HG03135 (cell line): ENCODE data around the gene POLR2A.
A peak's percentile ranks its signal among the peaks of the same experiment; 100 is the strongest.

Source experiments
- ATAC-seq: cut with Tn5 transposase; IDR thresholded peaks from one replicate; pipeline ENCODE4 v1.9.1; 2021; ENCODE audit warnings: mild to moderate bottlenecking, moderate library complexity; ENCODE audit not compliant: unreplicated experiment

The POLR2A gene

DNA sequence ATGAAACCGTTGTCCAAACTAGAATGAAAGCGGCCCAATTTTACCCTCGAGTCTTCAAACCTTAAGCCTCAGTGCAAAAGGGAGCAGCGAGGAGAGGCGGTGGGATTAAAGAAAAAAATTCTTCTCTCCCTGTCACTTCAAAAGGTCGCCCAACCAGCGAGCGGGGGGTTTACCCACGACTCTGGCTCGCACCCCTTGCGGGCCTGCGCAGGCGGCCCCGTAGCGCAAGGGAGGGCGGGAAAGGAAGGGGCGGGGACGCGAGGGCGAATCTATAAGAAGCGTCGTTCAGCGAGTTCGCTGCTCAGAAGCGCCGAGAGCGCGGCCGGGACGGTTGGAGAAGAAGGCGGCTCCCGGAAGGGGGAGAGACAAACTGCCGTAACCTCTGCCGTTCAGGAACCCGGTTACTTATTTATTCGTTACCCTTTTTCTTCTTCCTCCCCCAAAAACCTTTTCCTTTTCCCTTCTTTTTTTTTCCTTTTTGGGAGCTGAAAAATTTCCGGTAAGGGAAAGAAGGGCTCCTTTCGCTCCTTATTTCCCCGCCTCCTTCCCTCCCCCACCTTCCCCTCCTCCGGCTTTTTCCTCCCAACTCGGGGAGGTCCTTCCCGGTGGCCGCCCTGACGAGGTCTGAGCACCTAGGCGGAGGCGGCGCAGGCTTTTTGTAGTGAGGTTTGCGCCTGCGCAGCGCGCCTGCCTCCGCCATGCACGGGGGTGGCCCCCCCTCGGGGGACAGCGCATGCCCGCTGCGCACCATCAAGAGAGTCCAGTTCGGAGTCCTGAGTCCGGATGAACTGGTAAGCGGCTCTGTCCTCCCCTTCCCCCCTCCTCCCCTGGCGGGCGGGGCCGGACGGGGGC, at the start of gene POLR2A:
TSS of gene POLR2A (plus strand) at position 300 of the 852 bp plus-strand sequence.
- peak; percentile 63 for ATAC-seq

DNA sequence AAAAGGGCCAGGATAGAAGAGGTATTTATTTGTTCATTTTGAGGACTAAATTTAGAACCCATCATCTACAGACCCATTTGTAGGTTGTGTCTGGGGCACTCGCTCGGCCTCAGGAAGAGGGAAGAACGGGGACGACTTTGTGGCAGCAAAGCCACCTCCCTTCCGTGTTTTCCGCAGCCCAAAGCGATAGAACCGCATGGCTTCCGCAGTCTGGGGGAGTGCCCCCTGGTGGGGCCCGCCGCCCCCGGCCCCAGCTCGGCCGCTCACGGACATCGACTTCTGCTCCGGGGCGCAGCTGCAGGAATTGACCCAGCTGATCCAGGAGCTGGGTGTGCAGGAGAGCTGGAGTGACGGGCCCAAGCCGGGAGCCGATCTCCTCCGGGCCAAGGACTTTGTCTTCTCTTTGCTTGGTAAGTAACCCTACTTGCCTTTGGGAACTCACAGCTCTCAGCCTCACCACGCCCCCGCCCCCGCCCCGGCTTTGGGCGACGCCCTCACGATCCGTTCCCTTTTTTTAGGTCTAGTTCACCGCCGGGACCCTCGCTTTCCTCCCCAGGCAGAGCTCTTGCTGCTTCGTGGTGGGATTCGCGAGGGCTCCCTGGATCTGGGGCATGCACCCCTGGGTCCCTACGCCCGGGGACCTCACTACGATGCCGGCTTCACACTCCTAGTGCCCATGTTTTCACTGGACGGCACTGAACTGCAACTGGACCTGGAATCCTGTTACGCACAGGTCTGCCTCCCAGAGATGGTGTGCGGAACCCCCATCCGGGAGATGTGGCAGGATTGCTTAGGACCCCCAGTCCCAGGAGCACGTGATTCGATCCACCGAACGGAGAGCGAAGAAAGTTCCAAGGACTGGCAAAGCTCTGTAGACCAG, 48.2 kb upstream of the POLR2A start:
- ATAC-seq, result peak; percentile 23

DNA sequence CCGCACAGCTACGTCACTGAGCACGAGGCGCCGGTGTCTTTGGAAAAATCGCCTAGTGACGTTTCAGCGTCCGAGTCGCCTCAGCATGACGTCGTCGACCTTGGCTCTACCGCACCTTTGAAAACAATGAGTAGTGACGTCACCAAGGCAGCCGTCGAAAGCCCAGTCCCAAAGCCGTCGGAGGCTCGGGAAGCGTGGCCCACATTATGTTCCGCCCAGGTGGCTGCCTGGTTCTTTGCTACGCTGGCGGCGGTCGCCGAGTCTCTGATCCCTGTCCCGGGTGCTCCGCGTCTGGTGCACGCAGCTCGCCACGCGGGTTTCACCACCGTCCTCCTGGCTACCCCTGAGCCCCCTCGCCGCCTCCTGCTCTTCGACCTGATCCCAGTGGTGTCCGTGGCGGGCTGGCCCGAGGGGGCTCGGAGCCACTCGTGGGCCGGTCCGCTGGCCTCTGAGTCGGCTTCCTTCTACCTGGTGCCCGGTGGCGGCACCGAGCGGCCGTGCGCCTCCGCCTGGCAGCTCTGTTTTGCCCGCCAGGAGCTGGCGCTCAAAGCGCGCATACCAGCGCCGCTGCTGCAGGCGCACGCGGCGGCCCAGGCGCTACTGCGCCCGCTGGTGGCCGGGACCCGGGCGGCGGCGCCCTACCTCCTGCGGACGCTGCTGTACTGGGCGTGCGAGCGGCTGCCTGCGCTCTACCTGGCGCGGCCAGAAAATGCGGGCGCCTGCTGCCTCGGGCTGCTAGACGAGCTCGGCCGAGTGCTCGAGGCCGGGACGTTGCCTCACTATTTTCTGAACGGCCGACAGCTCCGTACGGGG, 47.4 kb upstream of the POLR2A start:
- no peak for ATAC-seq

DNA sequence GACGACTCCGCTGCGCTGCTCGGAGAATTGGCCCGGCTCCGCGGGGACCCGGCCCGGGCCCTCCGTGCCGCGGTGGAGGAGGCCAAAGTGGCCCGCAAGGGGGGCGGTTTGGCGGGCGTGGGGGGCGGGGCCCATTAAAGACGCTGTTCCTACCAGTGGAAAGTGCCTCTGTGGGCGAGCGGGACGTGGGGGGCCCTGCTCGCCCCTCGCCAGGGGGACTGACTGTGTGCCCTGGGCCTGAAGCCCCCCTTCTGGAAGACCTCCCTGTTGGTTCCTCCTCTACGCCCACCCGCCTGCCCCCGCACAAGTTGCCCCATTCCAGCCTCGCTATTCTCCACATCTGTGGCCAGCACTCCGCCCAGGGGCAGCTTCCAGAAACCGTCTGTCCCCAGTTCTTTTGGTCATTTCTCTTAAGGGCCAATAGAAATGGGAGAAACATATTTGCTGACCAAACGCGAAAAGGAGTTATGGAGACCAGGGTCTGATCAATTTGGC, 46.8 kb upstream of the POLR2A start:
- ATAC-seq, result no peak

DNA sequence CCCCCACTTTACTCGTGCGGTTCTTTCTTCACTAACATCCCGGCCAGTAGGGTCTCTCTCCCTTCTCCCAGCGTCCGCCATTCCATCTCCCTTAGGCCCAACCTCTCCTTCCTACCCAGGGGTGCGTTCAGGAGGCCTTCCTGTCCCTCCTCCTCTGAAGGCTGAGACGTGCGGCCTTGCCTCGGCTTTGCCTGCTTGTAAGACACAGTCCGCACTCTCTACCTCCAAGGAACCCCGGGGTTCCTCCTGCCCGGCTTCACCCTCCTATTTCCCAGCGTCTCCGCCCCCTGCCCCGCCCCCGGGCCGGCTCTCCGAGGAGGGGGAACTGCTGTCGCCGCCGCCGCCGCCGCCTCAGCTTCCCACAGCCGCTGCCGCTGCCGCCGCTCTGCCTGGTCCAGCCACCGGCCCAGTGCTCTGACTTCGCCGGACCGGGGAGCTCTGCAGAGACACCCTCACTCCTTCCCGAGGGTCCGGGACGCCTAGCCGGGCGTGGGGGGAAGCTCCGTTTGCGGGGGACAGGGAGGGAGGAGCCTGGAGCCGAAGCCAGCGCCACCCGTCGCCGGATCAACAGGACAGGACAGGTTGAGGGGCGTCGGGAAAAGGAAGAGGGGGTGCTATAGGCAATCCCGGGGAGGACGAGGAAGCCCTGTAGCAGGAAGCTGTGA, 46.1 kb upstream of the POLR2A start:
- no peak for ATAC-seq

DNA sequence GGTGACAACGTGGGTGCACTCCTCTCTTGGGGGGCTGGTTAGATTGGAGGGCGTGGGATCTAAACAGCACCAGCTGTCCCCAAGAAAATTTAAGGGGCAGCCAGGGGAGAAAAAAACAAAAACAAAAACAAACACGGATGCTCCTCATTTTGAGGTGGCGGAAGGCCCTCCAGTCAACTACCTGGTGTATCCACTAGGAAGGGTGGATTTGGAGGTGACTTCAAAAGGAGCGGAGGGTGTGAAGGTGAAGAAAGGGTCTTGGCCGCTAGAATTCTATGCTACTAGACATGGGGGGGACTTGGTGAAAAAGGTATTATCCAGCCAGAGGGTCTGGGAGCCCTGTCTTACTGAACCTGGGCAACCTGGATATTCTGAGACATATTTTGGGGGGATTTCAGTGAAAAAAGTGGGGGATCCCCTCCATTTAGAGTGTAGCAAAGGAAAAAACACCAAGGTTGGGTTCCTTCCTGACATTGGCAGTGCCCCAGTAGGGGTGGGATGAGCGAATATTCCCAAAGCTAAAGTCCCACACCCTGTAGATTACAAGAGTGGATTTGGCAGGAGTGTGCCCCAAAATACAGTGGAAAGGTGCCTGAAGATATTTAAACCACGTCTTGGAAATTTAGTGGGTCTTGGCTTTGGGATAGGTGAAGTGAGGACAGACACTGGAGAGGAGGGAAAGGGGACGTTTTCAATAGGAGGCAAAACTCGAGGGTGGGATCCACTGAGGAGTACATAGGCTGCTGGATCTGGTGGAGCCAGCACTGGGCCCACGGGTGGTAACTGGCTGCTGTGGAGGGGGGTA, 45.3 kb upstream of the POLR2A start:
- no peak for ATAC-seq

DNA sequence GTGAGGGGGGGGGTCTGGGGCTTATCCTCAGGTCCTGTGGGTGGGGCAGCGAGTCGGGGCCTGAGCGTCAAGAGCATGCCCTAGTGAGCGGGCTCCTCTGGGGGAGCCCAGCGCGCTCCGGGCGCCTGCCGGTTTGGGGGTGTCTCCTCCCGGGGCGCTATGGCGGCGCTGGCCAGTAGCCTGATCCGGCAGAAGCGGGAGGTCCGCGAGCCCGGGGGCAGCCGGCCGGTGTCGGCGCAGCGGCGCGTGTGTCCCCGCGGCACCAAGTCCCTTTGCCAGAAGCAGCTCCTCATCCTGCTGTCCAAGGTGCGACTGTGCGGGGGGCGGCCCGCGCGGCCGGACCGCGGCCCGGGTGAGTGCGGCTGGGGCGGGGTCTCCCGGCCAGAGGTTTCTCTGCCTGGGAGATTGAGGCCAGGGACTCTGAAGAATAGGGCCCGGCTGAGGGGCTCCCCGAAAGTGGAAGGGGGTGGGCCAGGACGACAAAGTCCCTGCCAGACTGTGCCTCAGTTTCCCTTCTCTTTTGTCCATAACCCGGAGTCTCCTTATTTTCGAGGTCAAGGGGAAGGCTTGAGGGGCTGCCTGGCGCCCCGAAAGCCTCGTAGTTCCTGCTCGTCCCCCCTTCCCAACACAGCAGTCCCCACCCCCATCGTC, 44.6 kb upstream of the POLR2A start, which contains the start of gene FGF11:
TSS of gene FGF11 (plus strand) at position 51 of the 651 bp plus-strand sequence. CDS start at position 160, 109 bp downstream.
- no peak for ATAC-seq

DNA sequence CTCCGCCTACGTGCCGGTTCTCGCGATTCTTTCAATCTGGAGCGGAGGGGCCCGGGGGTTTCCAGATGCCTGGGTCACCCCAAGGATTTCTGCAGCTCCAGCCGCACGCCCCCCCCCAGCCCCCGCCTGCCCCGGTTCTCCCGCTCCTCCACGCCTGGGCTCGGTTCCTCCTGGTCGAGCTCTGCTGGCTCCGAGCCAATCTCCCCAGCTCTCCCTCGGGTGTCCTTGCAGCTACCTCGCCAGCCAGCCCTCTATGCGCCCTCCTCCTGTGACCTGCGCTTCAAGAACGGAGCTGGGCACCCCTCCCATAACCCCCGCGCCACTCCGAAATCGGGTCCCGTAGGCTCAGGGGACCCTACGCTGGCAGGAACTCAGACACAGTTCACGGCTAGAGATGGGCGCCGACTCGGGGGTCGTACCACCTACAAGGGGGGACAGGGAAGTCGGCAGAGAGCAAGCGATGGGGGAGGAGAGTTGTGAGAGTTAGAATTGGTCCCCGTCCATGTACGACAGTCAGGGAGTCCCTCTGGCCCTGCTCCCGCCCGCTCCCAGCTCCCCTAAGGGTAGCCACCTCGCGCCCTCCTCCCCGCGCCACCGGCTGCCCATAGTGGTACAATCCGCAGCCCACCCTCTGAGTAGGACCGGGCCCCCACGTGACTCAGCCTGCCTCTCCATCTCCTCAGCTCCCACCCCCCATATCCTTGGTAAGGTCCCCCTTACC, 43.9 kb upstream of the POLR2A start:
- ATAC-seq, result no peak

DNA sequence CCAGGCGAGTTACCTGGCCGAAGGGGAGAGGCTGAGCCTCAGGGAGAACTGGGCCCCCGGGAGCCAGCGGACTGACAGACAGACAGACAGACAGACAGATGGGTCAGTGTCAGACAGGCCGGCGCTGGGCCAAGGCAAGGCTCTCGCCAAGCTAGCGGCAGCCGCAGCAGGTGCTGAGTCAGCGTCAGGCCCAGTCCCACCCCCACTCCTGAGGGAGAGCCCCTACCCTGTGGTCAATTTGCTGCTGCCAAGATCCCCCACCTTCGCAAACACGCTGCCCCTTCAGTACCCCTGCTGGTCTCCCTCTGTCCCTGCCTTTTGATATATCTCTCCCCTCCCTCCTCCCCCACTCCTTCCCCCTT, 43.4 kb upstream of the POLR2A start:
- ATAC-seq, result no peak

DNA sequence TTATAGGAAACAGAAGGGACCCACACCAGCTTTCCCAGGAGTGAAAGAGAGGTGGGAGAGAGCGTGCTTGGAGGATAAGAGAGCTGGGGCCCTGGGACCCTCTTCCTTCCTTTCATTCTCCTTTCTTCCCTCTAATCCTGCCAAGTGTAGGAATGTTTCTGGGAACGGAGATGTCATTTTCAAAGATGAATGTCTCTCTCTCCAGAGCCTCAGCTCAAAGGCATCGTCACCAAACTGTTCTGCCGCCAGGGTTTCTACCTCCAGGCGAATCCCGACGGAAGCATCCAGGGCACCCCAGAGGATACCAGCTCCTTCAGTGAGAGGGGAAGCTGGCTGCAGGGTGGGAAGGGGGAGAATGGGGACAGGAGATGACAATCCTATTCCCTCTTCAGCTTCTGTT, 42.9 kb upstream of the POLR2A start:
- no peak for ATAC-seq

DNA sequence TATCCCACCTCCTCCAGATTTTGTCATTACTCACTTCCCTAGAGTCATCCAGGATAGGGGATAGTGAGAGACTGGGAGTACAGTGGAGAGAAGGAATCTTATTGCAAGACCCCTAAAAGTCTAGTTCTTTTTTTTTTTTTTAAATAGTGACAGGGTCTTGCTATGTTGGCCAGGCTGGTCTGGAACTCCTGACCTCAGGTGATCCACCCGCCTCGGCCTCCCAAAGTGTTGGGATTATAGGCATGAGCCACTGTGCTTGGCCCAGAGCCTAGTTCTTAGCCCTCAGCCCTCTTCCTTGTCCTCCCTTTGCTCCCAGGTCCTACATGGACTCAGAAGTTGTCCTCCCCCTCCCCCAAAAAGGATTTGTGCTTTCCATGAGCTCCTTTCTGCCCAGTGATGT, 42.0 kb upstream of the POLR2A start:
- no peak for ATAC-seq

DNA sequence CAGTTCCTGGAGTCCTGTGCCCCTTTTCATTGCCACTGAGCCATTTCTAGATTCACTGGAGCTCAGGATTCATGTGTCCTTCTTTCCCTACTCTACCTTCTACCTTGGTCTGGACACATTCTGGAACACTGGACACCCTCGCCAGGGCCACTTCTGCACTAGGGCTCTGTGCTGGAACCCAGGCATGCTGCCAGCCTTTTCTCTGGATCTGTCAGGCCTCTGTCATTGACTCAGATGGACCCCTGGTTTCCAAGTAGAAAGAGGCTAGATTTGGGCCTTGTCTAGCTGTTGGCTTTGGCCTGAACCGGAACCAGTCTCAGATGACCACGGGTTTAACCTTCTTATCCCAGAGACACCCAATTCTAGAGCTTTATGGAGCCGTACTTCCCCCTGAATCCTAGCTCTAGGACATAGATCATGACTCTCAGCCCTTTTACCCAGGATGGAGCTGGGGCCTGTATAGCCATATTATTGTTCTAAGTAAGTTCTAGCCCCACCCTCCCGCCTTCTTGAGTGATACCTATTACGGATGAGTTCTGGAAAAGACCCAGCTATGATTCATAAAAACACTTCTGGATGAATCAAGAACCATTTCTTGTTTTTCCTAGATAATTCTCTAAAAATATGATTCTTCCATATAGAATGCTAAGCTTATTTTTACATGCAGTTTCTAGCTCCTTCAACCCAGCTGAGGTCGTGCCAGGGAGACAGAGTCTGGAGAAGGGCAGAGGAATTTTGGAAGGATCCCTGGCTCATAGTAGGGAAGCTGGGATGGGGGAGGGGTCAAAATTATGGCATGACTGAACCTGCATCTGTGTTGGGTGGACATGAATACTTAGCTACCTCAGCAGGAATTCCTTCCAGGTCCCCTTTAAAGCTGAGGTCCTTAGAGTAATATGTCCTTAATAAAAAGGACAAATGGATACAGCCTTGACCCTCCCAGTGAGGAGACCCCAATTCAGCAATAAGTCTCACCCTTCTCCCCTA, 40.4 kb upstream of the POLR2A start:
- ATAC-seq, result no peak

DNA sequence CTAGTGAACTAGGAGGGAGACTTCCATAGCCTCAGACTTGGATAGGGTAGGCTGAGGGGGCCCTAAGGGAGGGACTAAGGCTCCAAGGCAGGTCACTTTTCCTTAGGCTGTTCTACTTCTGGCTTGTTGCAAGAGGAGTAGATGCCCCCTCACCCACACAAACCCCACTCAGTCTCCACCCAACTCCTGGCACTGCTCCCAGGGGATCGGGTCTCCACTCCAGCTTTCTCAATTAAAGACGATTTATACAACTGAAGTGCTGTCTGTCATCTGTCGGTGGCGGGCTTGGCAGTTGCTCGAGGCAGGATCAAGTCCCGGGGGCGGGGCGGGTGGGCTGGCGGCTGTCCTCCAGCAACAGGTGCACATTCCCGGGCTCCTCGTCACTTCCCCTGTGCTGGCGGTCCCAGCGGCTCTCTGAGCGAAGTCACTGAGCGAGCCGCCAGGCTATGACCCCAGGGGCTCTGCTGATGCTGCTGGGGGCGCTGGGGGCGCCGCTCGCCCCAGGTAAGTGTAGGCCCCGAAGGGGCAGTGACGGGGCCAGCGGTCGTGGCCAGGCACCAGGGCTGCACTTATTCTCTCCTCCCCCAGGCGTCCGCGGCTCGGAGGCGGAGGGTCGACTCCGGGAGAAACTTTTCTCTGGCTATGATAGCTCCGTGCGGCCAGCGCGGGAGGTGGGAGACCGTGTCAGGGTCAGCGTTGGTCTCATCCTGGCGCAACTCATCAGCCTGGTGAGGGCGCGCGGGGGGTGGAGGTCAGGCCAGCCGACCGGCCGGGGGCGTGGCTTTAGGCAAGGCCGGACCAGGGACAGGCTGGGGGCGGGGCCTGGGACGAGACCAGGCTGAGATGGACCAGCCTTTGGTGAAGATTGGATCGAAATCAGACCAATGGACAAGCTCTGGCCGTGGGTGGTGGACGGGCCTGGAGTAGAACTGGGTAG, 39.2 kb upstream of the POLR2A start, which contains the start of gene CHRNB1:
TSS of gene CHRNB1 (plus strand) at position 380 of the 937 bp plus-strand sequence. CDS start at position 447, 67 bp downstream.
- ATAC-seq, result no peak

DNA sequence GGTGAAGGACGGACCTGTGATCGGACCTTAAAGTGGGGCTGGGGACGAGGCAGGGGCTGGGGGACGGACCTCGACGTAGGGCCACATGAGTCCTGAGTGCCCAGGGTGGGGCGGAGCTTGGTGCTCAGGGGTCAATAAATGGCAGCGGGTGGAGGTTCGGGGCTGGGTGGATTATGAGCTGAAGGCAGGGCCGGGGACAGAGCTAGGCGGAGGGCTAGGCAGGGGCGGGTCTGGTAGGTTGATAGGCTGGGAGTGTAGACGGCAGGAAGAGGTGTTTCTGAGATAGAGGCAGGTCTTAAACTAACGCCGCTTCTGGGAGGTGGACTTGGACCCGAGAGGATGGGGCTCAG, 38.6 kb upstream of the POLR2A start:
- no peak for ATAC-seq

DNA sequence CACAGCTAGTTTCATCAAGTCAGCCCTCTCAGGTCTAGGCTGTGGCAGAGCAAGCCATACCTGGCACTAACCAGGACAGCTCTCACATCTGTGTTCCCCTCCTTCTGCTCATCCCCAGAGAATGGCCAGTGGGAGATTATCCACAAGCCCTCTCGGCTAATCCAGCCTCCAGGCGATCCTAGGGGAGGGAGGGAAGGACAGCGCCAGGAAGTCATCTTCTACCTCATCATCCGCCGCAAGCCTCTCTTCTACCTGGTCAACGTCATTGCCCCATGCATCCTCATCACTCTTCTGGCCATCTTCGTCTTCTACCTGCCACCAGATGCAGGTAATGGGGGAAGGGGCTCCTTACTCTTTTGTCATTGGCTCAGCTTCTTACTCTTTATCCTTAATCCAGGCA, 35.7 kb upstream of the POLR2A start:
- no peak for ATAC-seq

DNA sequence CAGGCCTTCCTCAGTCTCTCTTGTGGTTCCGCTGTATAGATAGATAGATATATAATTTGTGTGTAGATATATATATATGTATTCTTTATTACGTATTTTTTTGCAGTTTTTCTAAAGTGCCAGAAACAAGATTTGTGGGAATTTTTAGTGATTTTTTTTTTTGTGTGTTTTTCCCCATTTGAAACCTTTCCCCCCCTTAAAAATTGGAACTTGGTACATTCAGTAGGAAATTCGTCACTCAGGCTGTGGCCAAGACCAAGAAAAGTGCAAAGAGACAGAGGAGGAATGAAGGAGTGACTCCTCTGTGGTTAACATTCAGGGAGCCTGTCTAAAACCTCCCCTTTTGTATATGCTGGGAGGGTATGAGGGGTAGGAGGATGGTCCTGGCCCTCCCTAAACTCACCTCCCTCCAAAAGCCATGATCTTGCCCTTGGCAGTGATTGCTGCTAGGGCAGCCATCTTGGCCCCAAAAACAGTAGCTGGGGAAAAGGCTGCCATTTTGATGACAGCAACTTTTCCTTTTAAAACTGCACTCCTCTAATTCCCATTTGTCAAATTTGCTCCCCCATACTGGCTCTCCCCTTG, 24.1 kb upstream of the POLR2A start:
- ATAC-seq, result no peak
